GM19395 (cell line): ENCODE data around the gene FXYD1.

Source experiments
- ATAC-seq: cut with Tn5 transposase; IDR thresholded peaks from one replicate; pipeline ENCODE4 v1.9.1; 2021; ENCODE audit warnings: mild to moderate bottlenecking, moderate library complexity; ENCODE audit not compliant: unreplicated experiment

FXYD1 gene

GRCh38 chr19:35106898-35107541, 31.6 kb upstream of the FXYD1 start:
- no peak for ATAC-seq

GRCh38 chr19:35107545-35107944, 31.1 kb upstream of the FXYD1 start:
- ATAC-seq = no peak

- ATAC-seq = no peak
Measured at GRCh38 chr19:35108730-35109129, 29.9 kb upstream of the FXYD1 start.

GRCh38 chr19:35109395-35110112, 29.1 kb upstream of the FXYD1 start:
- ATAC-seq = no peak

GRCh38 chr19:35110974-35111373, 27.6 kb upstream of the FXYD1 start:
- ATAC-seq = no peak

- no peak for ATAC-seq
Measured at GRCh38 chr19:35112995-35113688, 25.5 kb upstream of the FXYD1 start.

GRCh38 chr19:35114353-35115176, 24.1 kb upstream of the FXYD1 start:
- no peak for ATAC-seq

GRCh38 chr19:35115177-35115951, 23.3 kb upstream of the FXYD1 start, which contains the start of gene FXYD3:
TSS of gene FXYD3 (plus strand) at chr19:35115823. CDS start at chr19:35119377, 3,554 bp downstream.
- no peak for ATAC-seq

- no peak for ATAC-seq
Measured at GRCh38 chr19:35116072-35116801, 22.4 kb upstream of the FXYD1 start.

- no peak for ATAC-seq
Measured at GRCh38 chr19:35117116-35117515, 21.5 kb upstream of the FXYD1 start.

- ATAC-seq = no peak
Measured at GRCh38 chr19:35117799-35118198, 20.8 kb upstream of the FXYD1 start.

- no peak for ATAC-seq
Measured at GRCh38 chr19:35118268-35119020, 20.2 kb upstream of the FXYD1 start.

GRCh38 chr19:35119091-35119490, 19.5 kb upstream of the FXYD1 start:
- no peak for ATAC-seq

GRCh38 chr19:35119578-35120155, 19.0 kb upstream of the FXYD1 start:
- no peak for ATAC-seq

- no peak for ATAC-seq
Measured at GRCh38 chr19:35120492-35120891, 18.1 kb upstream of the FXYD1 start.

GRCh38 chr19:35120898-35121297, 17.7 kb upstream of the FXYD1 start:
- ATAC-seq = no peak

GRCh38 chr19:35122687-35123551, 15.7 kb upstream of the FXYD1 start:
- no peak for ATAC-seq

GRCh38 chr19:35123573-35123972, 15.1 kb upstream of the FXYD1 start:
- ATAC-seq = no peak
